Measurements from ENCODE around the gene ZKSCAN5.

The ZKSCAN5 gene

DNA sequence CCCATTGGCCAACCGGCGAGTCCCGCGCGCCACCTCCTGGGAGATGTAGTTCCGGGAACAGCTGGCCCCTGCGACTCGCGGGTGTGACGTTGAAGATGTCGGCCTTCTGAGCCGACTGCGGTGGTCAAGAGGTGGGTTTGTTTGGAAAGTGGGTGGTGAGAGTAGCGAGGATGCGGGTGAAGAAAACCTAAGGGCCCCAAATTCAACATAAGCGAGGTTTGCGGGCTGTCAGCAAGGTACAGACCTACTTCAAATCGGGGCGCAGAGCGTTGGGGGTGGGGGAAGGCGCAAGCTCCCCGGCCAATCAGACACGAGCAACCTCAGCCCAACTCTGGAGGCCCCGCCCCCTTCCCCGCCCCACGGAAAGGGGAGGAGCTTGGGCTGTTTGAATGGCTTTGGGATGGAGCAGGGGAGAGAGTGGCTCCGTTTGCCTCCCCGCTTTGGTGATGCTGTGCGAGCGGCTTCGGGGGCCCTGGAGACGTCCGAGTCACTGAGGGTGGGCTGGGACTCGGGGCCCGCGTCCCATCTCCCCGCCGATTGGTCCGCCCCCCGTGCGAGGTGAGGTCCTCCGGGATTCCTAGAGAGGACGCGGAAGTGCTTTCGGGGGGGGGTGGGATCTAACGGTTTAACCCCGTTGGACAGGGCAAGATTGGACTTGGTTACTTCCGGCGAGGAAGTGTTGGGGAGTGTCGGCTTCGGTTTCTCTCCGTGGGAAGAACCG, at the start of gene ZKSCAN5:
ZKSCAN5 (plus strand) TSS at position 60 of the 721 bp plus-strand sequence. CDS start 1,383 bp downstream, outside the sequence.
- peak within 1 kb of the TSS; percentile 91 for H3K9ac ChIP-seq (ENCODE audit: low read depth, low read length)
- no peaks in the 10 kb centered on the region for H3K4me1 ChIP-seq (ENCODE audit: insufficient read depth, low read length)
- H3K36me3 ChIP-seq (ENCODE audit: insufficient read depth, low read length) = no peaks in the 10 kb centered on the region
- H3K9me3 ChIP-seq (ENCODE audit: control insufficient read depth, insufficient read depth, low read length) = no peaks in the 10 kb centered on the region

DNA sequence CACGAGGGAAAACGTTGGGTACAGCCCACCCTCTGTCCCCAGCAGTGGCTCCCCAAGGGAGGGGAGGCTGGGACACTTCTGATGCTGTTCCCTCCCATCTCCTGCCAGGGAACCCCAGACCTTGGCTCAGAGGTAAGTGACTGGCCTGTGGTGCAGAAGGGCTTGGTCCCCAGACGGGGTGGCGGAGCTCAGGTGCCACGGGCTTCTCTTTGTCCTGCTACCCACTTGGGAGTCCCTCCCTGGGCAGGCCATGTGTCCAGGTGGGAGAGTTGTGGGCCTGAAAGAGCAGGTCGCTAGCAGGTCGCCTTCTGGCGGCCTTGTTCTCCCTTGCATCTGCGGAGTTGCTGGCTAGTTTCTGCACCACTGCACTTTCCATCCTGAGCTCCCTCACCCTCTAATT, 48.6 kb upstream of the ZKSCAN5 start:
- H3K4me1 ChIP-seq (ENCODE audit: insufficient read depth, low read length) = no peaks in the 10 kb centered on the region
- no peak overlapping the region for H3K9ac ChIP-seq (ENCODE audit: low read depth, low read length)
- no peaks in the 10 kb centered on the region for H3K9me3 ChIP-seq (ENCODE audit: control insufficient read depth, insufficient read depth, low read length)
- H3K36me3 ChIP-seq (ENCODE audit: insufficient read depth, low read length) = peaks cover 31% of the 10 kb centered on the region

DNA sequence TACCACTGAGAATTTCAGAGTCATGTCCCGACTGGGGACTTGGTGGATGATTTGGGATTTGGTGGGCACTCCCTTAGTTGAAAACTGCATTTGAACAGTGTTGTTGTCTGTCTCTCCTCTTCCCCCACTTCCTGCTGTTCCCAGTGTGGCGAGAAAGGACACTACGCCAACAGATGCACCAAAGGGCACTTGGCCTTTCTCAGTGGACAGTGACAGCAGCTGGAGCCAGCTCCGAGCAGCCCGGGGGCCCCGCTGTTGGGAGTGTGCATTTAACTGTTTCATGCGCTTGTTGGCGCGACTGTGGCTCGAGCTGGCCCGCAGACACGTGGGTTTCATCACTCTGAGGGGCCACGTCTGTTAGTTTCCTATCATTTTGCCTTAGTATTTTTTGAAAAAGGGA, 48.2 kb upstream of the ZKSCAN5 start:
- Histone ChIP-seq H3K9ac (ENCODE audit: low read depth, low read length) (no peak overlapping the region), H3K4me1 (ENCODE audit: insufficient read depth, low read length) (no peaks in the 10 kb centered on the region), H3K9me3 (ENCODE audit: control insufficient read depth, insufficient read depth, low read length) (no peaks in the 10 kb centered on the region), H3K36me3 (ENCODE audit: insufficient read depth, low read length) (peaks cover 28% of the 10 kb centered on the region)

DNA sequence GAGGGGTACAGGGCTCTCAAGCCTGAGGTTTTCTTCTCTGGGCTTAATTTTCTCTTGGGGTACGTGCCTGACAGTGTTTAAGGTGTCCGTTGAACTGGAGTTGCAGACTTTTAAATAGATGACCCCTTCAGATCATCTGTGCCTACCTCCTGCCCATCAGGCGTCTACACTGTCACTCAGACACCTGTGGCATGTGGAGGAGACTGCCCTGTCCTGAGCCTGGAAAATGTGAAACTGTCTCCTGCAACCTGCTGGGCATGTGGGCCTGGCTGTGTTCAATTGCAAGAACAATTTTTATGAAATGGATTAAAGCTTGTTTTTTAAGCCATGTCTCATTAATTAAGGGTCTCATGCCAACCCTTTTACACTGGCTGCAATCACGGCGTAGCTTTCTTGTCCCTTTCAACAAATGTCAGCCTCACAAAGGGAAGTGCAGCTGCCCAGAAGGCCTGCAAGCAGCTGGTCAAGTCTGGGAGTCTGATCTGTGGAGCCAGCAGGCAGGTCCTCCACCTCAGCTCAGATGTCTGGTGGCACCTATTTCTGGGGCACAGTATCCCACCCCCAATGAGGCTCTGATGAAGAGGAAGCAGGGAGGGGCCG, 47.3 kb upstream of the ZKSCAN5 start:
- Histone ChIP-seq H3K9ac (ENCODE audit: low read depth, low read length) (no peak overlapping the region), H3K4me1 (ENCODE audit: insufficient read depth, low read length) (no peaks in the 10 kb centered on the region), H3K36me3 (ENCODE audit: insufficient read depth, low read length) (peaks cover 28% of the 10 kb centered on the region), H3K9me3 (ENCODE audit: control insufficient read depth, insufficient read depth, low read length) (no peaks in the 10 kb centered on the region)

DNA sequence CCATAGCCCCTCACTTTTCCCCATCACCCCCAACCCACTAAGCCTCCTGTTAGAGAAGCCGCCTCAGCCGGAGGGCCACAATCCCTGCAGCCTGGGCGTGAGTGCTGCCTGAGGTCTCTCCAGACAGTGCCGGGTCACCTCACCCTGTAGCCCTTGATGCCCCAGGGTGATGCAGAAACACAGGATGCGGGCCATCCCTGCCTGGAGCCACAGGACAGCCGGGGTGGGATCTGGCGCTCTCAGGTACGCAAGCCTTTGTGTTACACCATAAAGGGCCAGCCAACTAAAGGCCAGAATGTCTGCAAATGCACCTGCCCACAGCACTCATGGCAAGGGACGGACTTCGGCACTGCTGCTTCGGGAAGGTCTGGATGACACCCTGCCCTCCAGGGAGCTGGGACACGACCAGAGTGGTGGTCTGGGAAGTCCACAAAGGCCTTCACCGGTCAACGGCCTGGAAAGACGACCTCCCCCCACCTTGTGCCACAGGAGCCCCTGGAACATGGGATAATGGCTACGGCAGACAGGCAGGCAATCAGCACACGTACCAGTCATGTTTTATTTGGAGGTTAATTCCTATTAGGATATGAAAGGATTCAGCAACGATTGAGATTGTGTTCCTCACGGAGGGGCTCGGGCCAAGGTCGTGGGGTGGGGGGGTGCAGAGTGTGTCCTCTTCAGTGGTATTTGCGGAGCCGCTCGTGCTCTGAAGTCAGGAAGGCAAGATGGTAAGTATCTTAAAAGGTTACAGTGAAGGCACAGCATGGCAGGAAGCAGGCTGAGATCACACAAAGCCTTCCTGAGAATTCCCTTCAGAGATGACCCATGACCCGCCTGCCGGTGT, 46.6 kb upstream of the ZKSCAN5 start:
- H3K4me1 ChIP-seq (ENCODE audit: insufficient read depth, low read length) = no peaks in the 10 kb centered on the region
- H3K9ac ChIP-seq (ENCODE audit: low read depth, low read length) = no peak overlapping the region
- H3K36me3 ChIP-seq (ENCODE audit: insufficient read depth, low read length) = peaks cover 26% of the 10 kb centered on the region
- H3K9me3 ChIP-seq (ENCODE audit: control insufficient read depth, insufficient read depth, low read length) = no peaks in the 10 kb centered on the region

DNA sequence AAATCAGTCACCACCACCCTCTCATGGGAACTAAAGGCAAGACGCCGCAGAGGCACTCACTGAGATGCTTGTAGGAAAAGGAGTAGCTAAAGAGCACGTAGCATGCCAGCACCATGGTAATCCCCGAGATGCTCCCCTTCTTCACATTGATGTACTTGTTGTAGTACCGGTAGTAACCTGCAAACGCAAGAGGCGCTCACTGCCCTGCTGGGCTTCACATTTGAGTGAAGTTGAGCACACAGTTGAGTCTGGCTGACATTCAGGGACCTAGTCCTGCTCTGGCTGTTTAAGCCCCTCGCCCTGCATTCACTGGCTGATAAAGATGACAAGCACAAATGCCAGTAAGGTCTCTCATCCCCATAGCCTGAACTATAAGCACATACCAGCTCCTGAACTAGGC, 45.4 kb upstream of the ZKSCAN5 start:
- H3K9ac ChIP-seq (ENCODE audit: low read depth, low read length) = no peak overlapping the region
- H3K36me3 ChIP-seq (ENCODE audit: insufficient read depth, low read length) = peaks cover 23% of the 10 kb centered on the region; the same call in 1 of the 2 replicates
- H3K4me1 ChIP-seq (ENCODE audit: insufficient read depth, low read length) = no peaks in the 10 kb centered on the region
- H3K9me3 ChIP-seq (ENCODE audit: control insufficient read depth, insufficient read depth, low read length) = no peaks in the 10 kb centered on the region

DNA sequence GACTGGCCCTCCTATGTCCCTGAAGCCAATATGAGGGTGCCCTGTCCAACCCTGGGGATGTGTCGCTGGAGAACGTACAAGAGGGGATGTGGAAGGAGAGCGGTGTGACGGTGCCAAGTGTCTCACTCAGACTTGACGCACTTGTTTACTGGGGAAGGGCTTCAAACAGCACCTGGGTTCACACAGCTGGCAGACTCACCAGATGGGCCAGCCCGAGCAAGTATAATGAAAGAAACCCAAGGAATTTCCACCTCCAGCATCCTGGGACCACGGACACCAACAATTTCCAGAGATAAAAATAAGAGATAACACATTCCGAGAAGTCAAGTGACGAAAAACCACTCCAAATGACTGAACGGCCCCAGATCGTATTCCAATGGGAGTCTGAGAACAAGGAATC, 43.8 kb upstream of the ZKSCAN5 start:
- Histone ChIP-seq H3K9ac (ENCODE audit: low read depth, low read length) (no peak overlapping the region), H3K4me1 (ENCODE audit: insufficient read depth, low read length) (no peaks in the 10 kb centered on the region), H3K9me3 (ENCODE audit: control insufficient read depth, insufficient read depth, low read length) (no peaks in the 10 kb centered on the region), H3K36me3 (ENCODE audit: insufficient read depth, low read length) (peaks cover 24% of the 10 kb centered on the region; the same call in 1 of the 2 replicates)

DNA sequence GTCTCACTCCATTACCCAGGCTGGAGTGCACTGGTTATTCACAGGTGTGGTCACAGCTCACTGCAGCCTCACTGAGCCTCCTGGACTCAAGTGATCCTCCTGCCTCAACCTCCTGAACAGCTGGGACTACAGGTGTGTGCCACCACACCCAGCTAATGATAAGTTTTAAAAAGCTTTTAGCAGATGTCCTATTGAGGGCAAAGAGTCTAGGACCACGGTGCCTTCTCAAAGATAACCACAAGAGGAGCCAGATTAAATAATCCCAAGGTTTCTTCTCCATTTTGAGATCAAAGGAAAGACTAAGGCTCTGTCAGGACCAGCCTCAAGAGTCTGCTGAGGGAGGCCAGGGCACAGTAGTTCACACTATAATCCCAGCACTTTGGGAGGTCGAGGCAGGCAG, 43.2 kb upstream of the ZKSCAN5 start:
- H3K9me3 ChIP-seq (ENCODE audit: control insufficient read depth, insufficient read depth, low read length) = no peaks in the 10 kb centered on the region
- no peaks in the 10 kb centered on the region for H3K4me1 ChIP-seq (ENCODE audit: insufficient read depth, low read length)
- peaks cover 24% of the 10 kb centered on the region; the same call in 1 of the 2 replicates for H3K36me3 ChIP-seq (ENCODE audit: insufficient read depth, low read length)
- no peak overlapping the region for H3K9ac ChIP-seq (ENCODE audit: low read depth, low read length)

DNA sequence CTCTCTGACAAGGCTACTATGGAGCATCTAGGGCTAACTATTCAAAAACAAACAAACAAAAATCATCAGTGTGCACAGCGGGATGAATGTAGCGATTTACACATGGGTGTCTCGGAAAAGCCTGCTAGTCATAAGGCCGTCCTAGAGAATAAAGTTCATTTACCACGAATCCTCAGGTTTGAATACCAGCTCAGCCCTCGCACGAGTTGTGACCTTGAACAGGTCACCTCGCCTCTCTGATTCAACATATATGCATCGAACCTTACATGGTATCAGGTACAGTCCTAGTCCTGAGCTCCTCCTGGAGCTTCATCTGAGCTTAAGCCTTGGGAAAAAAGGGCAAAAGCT, 39.1 kb upstream of the ZKSCAN5 start:
- H3K4me1 ChIP-seq (ENCODE audit: insufficient read depth, low read length) = no peaks in the 10 kb centered on the region
- H3K36me3 ChIP-seq (ENCODE audit: insufficient read depth, low read length) = peaks cover 11% of the 10 kb centered on the region; the same call in 1 of the 2 replicates
- peak overlapping the region; percentile 94 for H3K9ac ChIP-seq (ENCODE audit: low read depth, low read length)
- no peaks in the 10 kb centered on the region for H3K9me3 ChIP-seq (ENCODE audit: control insufficient read depth, insufficient read depth, low read length)

DNA sequence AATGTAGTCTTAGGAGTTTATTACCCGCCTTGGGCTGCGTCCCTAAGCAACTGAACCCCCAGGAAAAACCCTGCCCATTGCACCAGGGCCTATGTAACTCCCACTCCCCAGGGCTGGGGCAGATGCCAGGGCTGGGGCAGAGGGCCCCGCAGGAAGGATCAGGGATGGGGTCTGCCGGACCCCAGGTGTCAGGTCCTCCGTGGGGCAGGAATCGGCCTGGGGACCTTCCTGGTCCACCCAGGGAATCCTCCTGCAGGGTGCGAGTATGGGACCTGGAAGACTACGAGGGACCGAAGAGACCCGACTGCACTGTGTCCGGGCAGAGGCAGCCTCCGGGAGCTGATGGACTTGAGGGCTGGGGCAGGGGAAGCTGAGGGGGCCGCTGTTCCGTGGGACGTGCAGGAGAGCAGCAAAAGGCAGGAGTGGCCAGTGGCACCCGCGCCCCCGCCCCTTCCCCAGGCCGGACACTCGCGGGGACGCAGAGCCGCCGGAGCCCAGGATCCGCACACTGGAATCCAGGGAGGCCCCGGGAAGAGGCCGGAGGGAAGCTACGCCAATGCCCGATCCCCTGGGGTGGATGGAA, 36.0 kb upstream of the ZKSCAN5 start:
- Histone ChIP-seq H3K36me3 (ENCODE audit: insufficient read depth, low read length) (peaks cover 3% of the 10 kb centered on the region; the same call in 1 of the 2 replicates), H3K9ac (ENCODE audit: low read depth, low read length) (peak overlapping the region; percentile 35; the same call in 1 of the 2 replicates), H3K9me3 (ENCODE audit: control insufficient read depth, insufficient read depth, low read length) (no peaks in the 10 kb centered on the region), H3K4me1 (ENCODE audit: insufficient read depth, low read length) (no peaks in the 10 kb centered on the region)

DNA sequence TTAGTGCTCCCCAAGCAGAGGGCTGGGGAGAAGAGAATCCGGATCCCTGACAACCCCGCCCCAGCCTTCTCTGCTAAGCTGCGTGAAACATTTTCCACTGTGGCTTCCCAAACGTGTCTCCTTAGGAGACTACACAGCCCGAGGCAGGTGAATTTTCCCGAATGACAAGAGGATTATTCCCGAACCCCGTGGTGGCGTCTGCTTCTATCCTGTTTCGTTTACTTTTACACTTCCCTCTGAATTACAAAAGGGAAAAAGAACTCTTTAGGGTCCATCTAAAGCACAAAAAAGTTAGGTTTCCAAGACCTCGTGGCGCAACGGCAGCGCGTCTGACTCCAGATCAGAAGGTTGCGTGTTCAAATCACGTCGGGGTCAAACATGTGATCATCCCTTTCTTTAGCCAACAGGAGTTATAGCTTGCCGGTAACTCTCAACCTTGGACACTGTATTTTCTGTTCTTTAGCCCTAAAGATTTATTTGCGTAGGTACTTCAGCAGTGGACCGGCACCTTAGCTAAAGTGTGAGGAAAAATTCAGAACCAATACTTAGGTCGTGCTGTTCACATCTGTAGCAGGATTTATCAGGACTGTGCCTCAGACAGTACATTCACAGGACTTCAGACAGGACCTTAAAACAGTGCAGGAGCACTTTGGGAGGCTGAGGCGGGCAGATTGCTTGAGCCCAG, 34.9 kb upstream of the ZKSCAN5 start:
- Histone ChIP-seq H3K9me3 (ENCODE audit: control insufficient read depth, insufficient read depth, low read length) (no peaks in the 10 kb centered on the region), H3K4me1 (ENCODE audit: insufficient read depth, low read length) (no peaks in the 10 kb centered on the region), H3K36me3 (ENCODE audit: insufficient read depth, low read length) (no peaks in the 10 kb centered on the region), H3K9ac (ENCODE audit: low read depth, low read length) (peak overlapping the region; percentile 46; the same call in 1 of the 2 replicates)

DNA sequence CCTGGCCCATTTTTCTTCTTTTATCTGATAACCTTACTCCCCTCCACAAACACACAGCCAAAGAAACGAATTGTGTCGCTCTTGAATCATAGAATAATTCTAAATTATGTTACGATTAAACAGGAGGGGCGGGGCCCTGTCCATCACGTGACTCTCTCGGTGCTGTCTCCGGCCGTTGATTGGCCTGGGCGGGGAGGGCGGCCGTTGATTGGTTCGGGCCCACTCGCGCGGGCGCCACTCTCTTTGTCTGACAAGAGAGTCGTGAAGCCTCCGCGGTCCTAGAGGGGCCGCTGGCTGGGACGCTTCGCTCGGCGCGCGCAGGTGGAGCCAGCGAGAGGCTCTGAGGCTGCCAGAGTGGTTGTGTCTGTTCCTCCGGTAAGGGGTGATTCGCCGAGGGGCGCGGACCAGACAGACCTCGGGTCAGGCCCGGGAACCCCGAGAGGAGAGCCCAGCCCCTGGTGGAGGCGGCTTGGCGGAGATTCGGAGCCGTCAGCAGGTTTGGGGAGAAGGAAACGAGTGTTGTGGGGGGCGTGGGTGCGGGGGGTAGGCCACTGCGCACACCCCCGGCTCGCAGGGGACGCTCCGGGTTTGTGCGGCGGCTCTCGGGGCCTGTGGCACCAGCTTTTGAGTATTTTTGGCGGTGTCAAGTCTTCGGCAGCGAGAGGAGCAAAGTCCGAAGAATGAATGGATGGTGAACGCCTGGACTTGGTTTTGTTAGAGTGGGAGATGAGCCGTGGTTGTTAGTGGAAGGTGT, 31.7 kb upstream of the ZKSCAN5 start, which contains the start of gene ZNF789:
ZNF789 (plus strand) TSS at position 330 of the 754 bp plus-strand sequence. CDS start 3,567 bp downstream, outside the sequence.
- H3K36me3 ChIP-seq (ENCODE audit: insufficient read depth, low read length) = 0 out of 2 replicates have a peak, but pooled peaks cover 2% of the 10 kb centered on the region
- peak within 1 kb of the TSS; percentile 87 for H3K9ac ChIP-seq (ENCODE audit: low read depth, low read length)
- no peaks in the 10 kb centered on the region for H3K4me1 ChIP-seq (ENCODE audit: insufficient read depth, low read length)
- H3K9me3 ChIP-seq (ENCODE audit: control insufficient read depth, insufficient read depth, low read length) = no peaks in the 10 kb centered on the region

DNA sequence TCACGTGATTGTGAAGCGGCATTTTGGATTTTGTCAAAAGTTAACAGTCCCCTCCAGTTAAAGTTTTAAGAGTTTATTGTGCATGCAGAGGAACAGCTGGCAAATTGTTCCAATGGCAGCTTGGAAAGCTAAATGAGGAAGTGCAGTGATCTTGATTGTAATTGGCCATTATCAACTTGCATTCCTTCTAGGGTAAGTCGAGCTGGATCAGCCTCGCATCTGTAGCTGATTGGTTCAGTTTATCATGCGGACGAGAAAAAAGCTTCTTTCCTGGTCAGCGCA, 31.2 kb upstream of the ZKSCAN5 start:
- no peaks in the 10 kb centered on the region for H3K4me1 ChIP-seq (ENCODE audit: insufficient read depth, low read length)
- peak overlapping the region; percentile 87 for H3K9ac ChIP-seq (ENCODE audit: low read depth, low read length)
- 0 out of 2 replicates have a peak, but pooled peaks cover 2% of the 10 kb centered on the region for H3K36me3 ChIP-seq (ENCODE audit: insufficient read depth, low read length)
- no peaks in the 10 kb centered on the region for H3K9me3 ChIP-seq (ENCODE audit: control insufficient read depth, insufficient read depth, low read length)
